ENCODE measurements around the gene TNNC2. TPM values are rescaled to one million over a fixed set of nuclear protein-coding genes. Genes with fewer than 3 reads are reported as not detected.
A peak's percentile ranks its signal among the peaks of the same experiment; 100 is the strongest.

Gene TNNC2
- total RNA-seq, 1 experiment from 2014 or later, result not detected

GRCh38 chr20:45813489-45813888, 13.6 kb downstream of the TNNC2 start:
- H3K9me3 ChIP-seq, result no peaks in the 10 kb centered on the region
- peaks cover 39% of the 10 kb centered on the region for H3K4me1 ChIP-seq
- DNase-seq, result no peak
- Mint-ChIP-seq H3K4me1 (ENCODE audit: low read depth, unreplicated experiment) (peaks cover 30% of the 10 kb centered on the region), H3K4me3 (ENCODE audit: unreplicated experiment) (peak overlapping the region; percentile 95), H3K27ac (ENCODE audit: unreplicated experiment) (peak overlapping the region; percentile 92), H3K9me3 (ENCODE audit: unreplicated experiment) (no peaks in the 10 kb centered on the region), H3K36me3 (ENCODE audit: insufficient read depth, unreplicated experiment) (peaks cover 75% of the 10 kb centered on the region), H3K27me3 (ENCODE audit: insufficient read depth, unreplicated experiment) (no peaks in the 10 kb centered on the region)
- peaks cover 20% of the 10 kb centered on the region for H3K36me3 ChIP-seq (ENCODE audit: control insufficient read depth, insufficient read depth, low read length)
- intact Hi-C loops (cut with micrococcal nuclease; ENCODE audit: unreplicated experiment), result loop anchor here (5.0 kb wide), 2 partner anchors 79 to 159 kb away; partner anchors contain the start of genes CTSA, NEURL2 and ZNF335
- ChIA-PET CTCF (interaction anchor here (0.6 to 1.0 kb wide), 2 partner anchors 77 to 508 kb away, joined by 3 read pairs; no protein-coding TSS in a partner anchor), POLR2A (interaction anchor here (0.7 to 1.4 kb wide), 4 partner anchors 20 to 67 kb away, joined by 3 to 6 read pairs (median 4); partner anchors contain the start of genes DNTTIP1, SNX21, WFDC3 and ZSWIM1)
- no TSS peak for BruUV-seq (replicated peaks)
- TF ChIP-seq CTCF (IDR thresholded peaks at IDR 0.05; ENCODE audit: insufficient read depth in 1 of 2, low read depth in 1 of 2, low read length in 1 of 2, severe bottlenecking in 1 of 2, unreplicated experiment in 1 of 2), result no peak
- peak overlapping the region; percentile 91 for H3K4me3 ChIP-seq (ENCODE audit: low read depth, low read length)
- no peaks in the 10 kb centered on the region for H3K27me3 ChIP-seq (replicated peaks; ENCODE audit: control insufficient read depth, insufficient read depth, low read length)

GRCh38 chr20:45813006-45813340, 14.1 kb downstream of the TNNC2 start:
- Mint-ChIP-seq H3K27ac (ENCODE audit: unreplicated experiment) (peak overlapping the region; percentile 92), H3K9me3 (ENCODE audit: unreplicated experiment) (no peaks in the 10 kb centered on the region), H3K27me3 (ENCODE audit: insufficient read depth, unreplicated experiment) (no peaks in the 10 kb centered on the region), H3K4me1 (ENCODE audit: low read depth, unreplicated experiment) (peaks cover 26% of the 10 kb centered on the region), H3K4me3 (ENCODE audit: unreplicated experiment) (peak overlapping the region; percentile 95), H3K36me3 (ENCODE audit: insufficient read depth, unreplicated experiment) (peaks cover 77% of the 10 kb centered on the region)
- no peak for TF ChIP-seq CTCF (IDR thresholded peaks at IDR 0.05; ENCODE audit: insufficient read depth in 1 of 2, low read depth in 1 of 2, low read length in 1 of 2, severe bottlenecking in 1 of 2, unreplicated experiment in 1 of 2)
- DNase-seq, result no peak
- H3K27me3 ChIP-seq (replicated peaks; ENCODE audit: control insufficient read depth, insufficient read depth, low read length), result no peaks in the 10 kb centered on the region
- ChIA-PET POLR2A (interaction anchor here (0.7 to 1.3 kb wide), 3 partner anchors 21 to 68 kb away, joined by 3 to 6 read pairs (median 3); partner anchors contain the start of genes SNX21 and ZSWIM1), CTCF (interaction anchor here (1.0 kb wide), 1 partner anchor 77 kb away, joined by 3 read pairs; no protein-coding TSS in a partner anchor)
- H3K9me3 ChIP-seq, result no peaks in the 10 kb centered on the region
- H3K4me1 ChIP-seq, result peaks cover 34% of the 10 kb centered on the region
- intact Hi-C loops (cut with micrococcal nuclease; ENCODE audit: unreplicated experiment), result loop anchor here (5.0 kb wide), 2 partner anchors 79 to 159 kb away; partner anchors contain the start of genes CTSA, NEURL2 and ZNF335
- H3K36me3 ChIP-seq (ENCODE audit: control insufficient read depth, insufficient read depth, low read length), result peaks cover 20% of the 10 kb centered on the region
- H3K4me3 ChIP-seq (ENCODE audit: low read depth, low read length), result peak overlapping the region; percentile 91
- TSS peak; percentile 69 for BruUV-seq (replicated peaks)

GRCh38 chr20:45812157-45813005, 14.7 kb downstream of the TNNC2 start, which contains the start of gene UBE2C:
Gene UBE2C, plus strand, starts transcription at chr20:45812644. Its CDS starts 52 bp downstream, at chr20:45812696.
- peaks cover 83% of the 10 kb centered on the region for H3K36me3 Mint-ChIP-seq (ENCODE audit: insufficient read depth, unreplicated experiment)
- intact Hi-C loops (cut with micrococcal nuclease; ENCODE audit: unreplicated experiment), result loop anchor here (1.0 to 5.0 kb wide), 7 partner anchors 13 to 160 kb away; partner anchors contain the start of genes ACOT8, CTSA, DNTTIP1 and NEURL2
- DNase-seq, result peak; percentile 100
- H3K4me1 Mint-ChIP-seq (ENCODE audit: low read depth, unreplicated experiment), result peaks cover 20% of the 10 kb centered on the region
- TF ChIP-seq CTCF (IDR thresholded peaks at IDR 0.05; ENCODE audit: insufficient read depth in 1 of 2, low read depth in 1 of 2, low read length in 1 of 2, severe bottlenecking in 1 of 2, unreplicated experiment in 1 of 2), result no peak
- Histone ChIP-seq H3K27me3 (replicated peaks; ENCODE audit: control insufficient read depth, insufficient read depth, low read length) (no peaks in the 10 kb centered on the region), H3K36me3 (ENCODE audit: control insufficient read depth, insufficient read depth, low read length) (peaks cover 20% of the 10 kb centered on the region), H3K4me3 (ENCODE audit: low read depth, low read length) (peak within 1 kb of the TSS; percentile 91), H3K9me3 (no peaks in the 10 kb centered on the region), H3K4me1 (peaks cover 28% of the 10 kb centered on the region)
- peak within 1 kb of the TSS; percentile 95 for H3K4me3 Mint-ChIP-seq (ENCODE audit: unreplicated experiment)
- ChIA-PET POLR2A (interaction anchor here (0.7 to 1.3 kb wide), 3 partner anchors 22 to 69 kb away, joined by 3 to 6 read pairs (median 3); partner anchors contain the start of genes SNX21 and ZSWIM1), CTCF (interaction anchor here (1.0 kb wide), 1 partner anchor 78 kb away, joined by 3 read pairs; no protein-coding TSS in a partner anchor)
- H3K27me3 Mint-ChIP-seq (ENCODE audit: insufficient read depth, unreplicated experiment), result no peaks in the 10 kb centered on the region
- H3K9me3 Mint-ChIP-seq (ENCODE audit: unreplicated experiment), result no peaks in the 10 kb centered on the region
- H3K27ac Mint-ChIP-seq (ENCODE audit: unreplicated experiment), result peak within 1 kb of the TSS; percentile 92
- BruUV-seq (replicated peaks), result no TSS peak

Data from Caco-2 (cell line).